ENCODE data around the gene SEPTIN12. TPM values are rescaled to one million over a fixed set of nuclear protein-coding genes. Genes with fewer than 3 reads are reported as not detected.

The SEPTIN12 gene
- total RNA-seq, 4 donors from 2014 or later: not detected

- Histone ChIP-seq H3K27ac (no peak overlapping the region), H3K36me3 (no peaks in the 10 kb centered on the region), H3K4me3 (no peak overlapping the region), H3K27me3 (no peaks in the 10 kb centered on the region), H3K4me1 (peaks cover 0 to 21% (median 6%) of the 10 kb centered on the region in 3 donors), H3K9me3 (no peaks in the 10 kb centered on the region)
- no peak for ATAC-seq
- TF ChIP-seq CTCF (IDR thresholded peaks at IDR 0.05): no peak
- no peak for TF ChIP-seq EP300 (IDR thresholded peaks at IDR 0.05)
- WGBS, 2 donors (ENCODE audit: low coverage in 1 of 2): 60 to 62% methylated on average over 3 of the region's 3 CpGs
Observed at GRCh38 chr16:4771646-4772045, 16.5 kb downstream of the SEPTIN12 start.

- WGBS, 2 donors (ENCODE audit: low coverage in 1 of 2): 52 to 58% methylated on average over 6 to 7 of the region's 7 CpGs
- peak overlapping the region in 3 of 4 donors; percentile 89 to 95 (median 90) for H3K27ac ChIP-seq
- no peaks in the 10 kb centered on the region for H3K27me3 ChIP-seq
- H3K9me3 ChIP-seq: no peaks in the 10 kb centered on the region
- no peak for TF ChIP-seq EP300 (IDR thresholded peaks at IDR 0.05)
- no peak for TF ChIP-seq POLR2A (IDR thresholded peaks at IDR 0.05)
- no peak for TF ChIP-seq CTCF (IDR thresholded peaks at IDR 0.05)
- no peak for TF ChIP-seq POLR2AphosphoS5 (IDR thresholded peaks at IDR 0.05)
- peak overlapping the region in 1 of 2 donors; percentile 85 for H3K4me3 ChIP-seq
- H3K4me1 ChIP-seq: peaks cover 0 to 42% (median 21%) of the 10 kb centered on the region in 3 donors
- H3K36me3 ChIP-seq: peaks cover 0 to 14% of the 10 kb centered on the region in 2 donors
- ATAC-seq: no peak
Observed at GRCh38 chr16:4769306-4769638, 18.9 kb downstream of the SEPTIN12 start.

GRCh38 chr16:4768549-4769305, 19.4 kb downstream of the SEPTIN12 start:
- Histone ChIP-seq H3K36me3 (peaks cover 0 to 20% of the 10 kb centered on the region in 2 donors), H3K27ac (peak overlapping the region; percentile 74 to 95 (median 90)), H3K4me3 (peak overlapping the region; percentile 40 to 85), H3K4me1 (peaks cover 0 to 45% (median 21%) of the 10 kb centered on the region in 3 donors), H3K27me3 (no peaks in the 10 kb centered on the region), H3K9me3 (no peaks in the 10 kb centered on the region)
- peak; percentile 95 for ATAC-seq
- WGBS, 2 donors (ENCODE audit: low coverage in 1 of 2): 11 to 100% methylated on average over 1 to 8 of the region's 48 CpGs
- TF ChIP-seq POLR2A (IDR thresholded peaks at IDR 0.05): peak; percentile 66 to 81
- no peak for TF ChIP-seq EP300 (IDR thresholded peaks at IDR 0.05)
- peak; percentile 72 for TF ChIP-seq POLR2AphosphoS5 (IDR thresholded peaks at IDR 0.05)

- WGBS, 2 donors (ENCODE audit: low coverage in 1 of 2): 47 to 76% methylated on average over 9 to 17 of the region's 17 CpGs
- no peaks in the 10 kb centered on the region for H3K27me3 ChIP-seq
- TF ChIP-seq CTCF (IDR thresholded peaks at IDR 0.05) (no peak), POLR2A (IDR thresholded peaks at IDR 0.05) (no peak), EP300 (IDR thresholded peaks at IDR 0.05) (no peak)
Observed at GRCh38 chr16:4767872-4768548, 20.1 kb downstream of the SEPTIN12 start.

GRCh38 chr16:4766875-4767628, 21.1 kb downstream of the SEPTIN12 start, which contains the start of gene ZNF500:
Gene ZNF500, minus strand, starts transcription at chr16:4767162. Its CDS starts 1,184 bp downstream, at chr16:4765978.
- ATAC-seq: peak; percentile 95
- no peaks in the 10 kb centered on the region for H3K27me3 ChIP-seq
- 29% methylated on average over 2 of the region's 72 CpGs; no CpG with 5 or more reads in 1 of the 2 donors for WGBS, 2 donors (ENCODE audit: low coverage in 1 of 2)
- peak within 1 kb of the TSS; percentile 74 to 95 (median 90) for H3K27ac ChIP-seq
- H3K36me3 ChIP-seq: peaks cover 0 to 37% of the 10 kb centered on the region in 2 donors
- no peaks in the 10 kb centered on the region for H3K9me3 ChIP-seq
- H3K4me1 ChIP-seq: peaks cover 0 to 60% (median 21%) of the 10 kb centered on the region in 3 donors
- no peak for TF ChIP-seq EP300 (IDR thresholded peaks at IDR 0.05)
- TF ChIP-seq POLR2A (IDR thresholded peaks at IDR 0.05): peak; percentile 39 to 46
- peak; percentile 61 for TF ChIP-seq POLR2AphosphoS5 (IDR thresholded peaks at IDR 0.05)
- TF ChIP-seq CTCF (IDR thresholded peaks at IDR 0.05): peak in 1 of 4 experiments; percentile 15
- peak within 1 kb of the TSS; percentile 75 to 85 for H3K4me3 ChIP-seq

More at GRCh38 chr16:4767872-4768548, 20.1 kb downstream of the SEPTIN12 start:
- Histone ChIP-seq H3K4me3 (peak overlapping the region; percentile 37 to 85), H3K4me1 (peaks cover 0 to 52% (median 21%) of the 10 kb centered on the region in 3 donors), H3K9me3 (no peaks in the 10 kb centered on the region), H3K36me3 (peaks cover 0 to 27% of the 10 kb centered on the region in 2 donors), H3K27ac (peak overlapping the region; percentile 74 to 95 (median 90))
- no peak for ATAC-seq
